HL-60 (cell line): ENCODE results near the gene OR10AD1.

Experiments used
- DNase-seq, 2 experiments: peaks; one replicate each; pipeline ENCODE4 v3.0.0-alpha.2; 2010 to 2020; ENCODE audit warnings: low read depth in 1 of 2, low spot score in 1 of 2
- H3K27ac ChIP-seq: fragments of 250-450 bp; sonication (Bioruptor Pico); replicated peaks from 2 replicates; pipeline ENCODE4 v1.5.1; 2020; ENCODE audit warnings: mild to moderate bottlenecking, moderate library complexity
- H3K27me3 ChIP-seq: fragments of 250-450 bp; sonication (Bioruptor Pico); 2 replicates; pipeline ENCODE4 v1.5.1; 2021; ENCODE audit warnings: mild to moderate bottlenecking, moderate library complexity; ENCODE audit not compliant: insufficient read depth, poor library complexity, severe bottlenecking
- H3K4me3 ChIP-seq: replicated peaks from 2 replicates; pipeline ENCODE4 v1.5.1; 2011; ENCODE audit warnings: mild to moderate bottlenecking, control low read depth, low read length; ENCODE audit not compliant: insufficient read depth
- GABPA ChIP-seq: IDR thresholded peaks from 2 replicates; pipeline ENCODE4 v1.6.1; 2012; ENCODE audit warnings: low read depth
- POLR2AphosphoS5 ChIP-seq: IDR thresholded peaks from 2 replicates; pipeline ENCODE4 v1.6.1; 2012; ENCODE audit warnings: low read depth
- SPI1 ChIP-seq: IDR thresholded peaks from 2 replicates; pipeline ENCODE4 v1.6.1; 2012; ENCODE audit warnings: low read depth, mild to moderate bottlenecking, borderline replicate concordance
- TF ChIP-seq, protein P1 (sequence below): IDR thresholded peaks from one replicate; pipeline ENCODE4 v1.5.1; 2011; ENCODE audit warnings: low read length, control low read depth, inconsistent platforms; ENCODE audit not compliant: insufficient read depth
- TF ChIP-seq, protein P2 (sequence below): IDR thresholded peaks from 2 replicates; pipeline ENCODE4 v1.6.1; 2012; ENCODE audit warnings: low read depth; ENCODE audit not compliant: insufficient replicate concordance

The OR10AD1 gene

DNA sequence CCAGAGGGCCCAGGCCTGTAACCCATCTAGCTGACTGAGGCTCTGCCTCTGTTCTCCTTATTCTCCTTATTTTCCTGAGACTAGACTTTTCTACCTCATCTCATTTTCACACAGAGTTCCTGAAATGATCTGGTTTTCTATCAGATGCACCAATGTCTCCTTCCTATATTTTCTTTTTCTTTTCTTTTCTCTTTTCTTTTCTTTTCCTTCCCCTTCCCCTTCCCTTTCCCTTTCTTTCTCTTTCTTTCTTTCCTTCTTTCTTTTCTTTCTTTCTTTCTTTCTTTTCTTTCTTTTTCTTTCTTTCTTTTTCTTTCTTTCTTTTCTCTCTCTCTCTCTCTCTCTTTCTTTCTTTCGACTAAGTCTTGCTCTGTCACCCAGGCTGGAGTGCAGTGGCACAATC is 22.7 kb downstream of the OR10AD1 start:
- no peak overlapping the region for H3K27ac ChIP-seq
- no peak for DNase-seq
- H3K27me3 ChIP-seq, result peaks cover 38% of the 10 kb centered on the region
- H3K4me3 ChIP-seq, result no peak overlapping the region
- TF ChIP-seq SPI1 (no peak), POLR2AphosphoS5 (no peak), GABPA (no peak)
- TF ChIP-seq, protein P1, sequence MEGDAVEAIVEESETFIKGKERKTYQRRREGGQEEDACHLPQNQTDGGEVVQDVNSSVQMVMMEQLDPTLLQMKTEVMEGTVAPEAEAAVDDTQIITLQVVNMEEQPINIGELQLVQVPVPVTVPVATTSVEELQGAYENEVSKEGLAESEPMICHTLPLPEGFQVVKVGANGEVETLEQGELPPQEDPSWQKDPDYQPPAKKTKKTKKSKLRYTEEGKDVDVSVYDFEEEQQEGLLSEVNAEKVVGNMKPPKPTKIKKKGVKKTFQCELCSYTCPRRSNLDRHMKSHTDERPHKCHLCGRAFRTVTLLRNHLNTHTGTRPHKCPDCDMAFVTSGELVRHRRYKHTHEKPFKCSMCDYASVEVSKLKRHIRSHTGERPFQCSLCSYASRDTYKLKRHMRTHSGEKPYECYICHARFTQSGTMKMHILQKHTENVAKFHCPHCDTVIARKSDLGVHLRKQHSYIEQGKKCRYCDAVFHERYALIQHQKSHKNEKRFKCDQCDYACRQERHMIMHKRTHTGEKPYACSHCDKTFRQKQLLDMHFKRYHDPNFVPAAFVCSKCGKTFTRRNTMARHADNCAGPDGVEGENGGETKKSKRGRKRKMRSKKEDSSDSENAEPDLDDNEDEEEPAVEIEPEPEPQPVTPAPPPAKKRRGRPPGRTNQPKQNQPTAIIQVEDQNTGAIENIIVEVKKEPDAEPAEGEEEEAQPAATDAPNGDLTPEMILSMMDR, result no peak
- TF ChIP-seq, protein P2, sequence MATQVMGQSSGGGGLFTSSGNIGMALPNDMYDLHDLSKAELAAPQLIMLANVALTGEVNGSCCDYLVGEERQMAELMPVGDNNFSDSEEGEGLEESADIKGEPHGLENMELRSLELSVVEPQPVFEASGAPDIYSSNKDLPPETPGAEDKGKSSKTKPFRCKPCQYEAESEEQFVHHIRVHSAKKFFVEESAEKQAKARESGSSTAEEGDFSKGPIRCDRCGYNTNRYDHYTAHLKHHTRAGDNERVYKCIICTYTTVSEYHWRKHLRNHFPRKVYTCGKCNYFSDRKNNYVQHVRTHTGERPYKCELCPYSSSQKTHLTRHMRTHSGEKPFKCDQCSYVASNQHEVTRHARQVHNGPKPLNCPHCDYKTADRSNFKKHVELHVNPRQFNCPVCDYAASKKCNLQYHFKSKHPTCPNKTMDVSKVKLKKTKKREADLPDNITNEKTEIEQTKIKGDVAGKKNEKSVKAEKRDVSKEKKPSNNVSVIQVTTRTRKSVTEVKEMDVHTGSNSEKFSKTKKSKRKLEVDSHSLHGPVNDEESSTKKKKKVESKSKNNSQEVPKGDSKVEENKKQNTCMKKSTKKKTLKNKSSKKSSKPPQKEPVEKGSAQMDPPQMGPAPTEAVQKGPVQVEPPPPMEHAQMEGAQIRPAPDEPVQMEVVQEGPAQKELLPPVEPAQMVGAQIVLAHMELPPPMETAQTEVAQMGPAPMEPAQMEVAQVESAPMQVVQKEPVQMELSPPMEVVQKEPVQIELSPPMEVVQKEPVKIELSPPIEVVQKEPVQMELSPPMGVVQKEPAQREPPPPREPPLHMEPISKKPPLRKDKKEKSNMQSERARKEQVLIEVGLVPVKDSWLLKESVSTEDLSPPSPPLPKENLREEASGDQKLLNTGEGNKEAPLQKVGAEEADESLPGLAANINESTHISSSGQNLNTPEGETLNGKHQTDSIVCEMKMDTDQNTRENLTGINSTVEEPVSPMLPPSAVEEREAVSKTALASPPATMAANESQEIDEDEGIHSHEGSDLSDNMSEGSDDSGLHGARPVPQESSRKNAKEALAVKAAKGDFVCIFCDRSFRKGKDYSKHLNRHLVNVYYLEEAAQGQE, result no peak

DNA sequence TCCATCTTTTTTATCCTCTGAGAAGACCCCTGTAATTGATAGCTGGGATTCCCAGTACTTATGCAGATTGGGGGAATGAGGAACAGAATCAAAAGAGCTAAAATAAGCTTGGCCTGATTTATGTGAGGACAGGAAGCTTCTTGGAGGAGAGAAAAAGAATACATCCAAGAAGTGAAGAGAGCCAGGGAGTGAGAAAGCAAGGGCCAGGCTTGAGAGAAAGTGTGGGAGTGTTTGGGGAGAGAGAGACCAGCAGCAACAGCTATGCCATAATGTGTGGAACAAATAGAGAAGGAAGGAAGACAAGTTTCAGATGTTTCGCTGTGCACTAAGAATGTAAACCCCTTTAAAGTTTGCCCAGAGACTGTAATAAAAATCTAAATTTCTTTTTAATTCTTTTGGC is 23.6 kb downstream of the OR10AD1 start:
- Histone ChIP-seq H3K4me3 (no peak overlapping the region), H3K27me3 (peaks cover 28% of the 10 kb centered on the region), H3K27ac (no peak overlapping the region)
- no peak for TF ChIP-seq POLR2AphosphoS5
- TF ChIP-seq, protein P1, result no peak
- TF ChIP-seq, protein P2, result no peak
- no peak for TF ChIP-seq GABPA
- no peak for TF ChIP-seq SPI1
- DNase-seq, result no peak

DNA sequence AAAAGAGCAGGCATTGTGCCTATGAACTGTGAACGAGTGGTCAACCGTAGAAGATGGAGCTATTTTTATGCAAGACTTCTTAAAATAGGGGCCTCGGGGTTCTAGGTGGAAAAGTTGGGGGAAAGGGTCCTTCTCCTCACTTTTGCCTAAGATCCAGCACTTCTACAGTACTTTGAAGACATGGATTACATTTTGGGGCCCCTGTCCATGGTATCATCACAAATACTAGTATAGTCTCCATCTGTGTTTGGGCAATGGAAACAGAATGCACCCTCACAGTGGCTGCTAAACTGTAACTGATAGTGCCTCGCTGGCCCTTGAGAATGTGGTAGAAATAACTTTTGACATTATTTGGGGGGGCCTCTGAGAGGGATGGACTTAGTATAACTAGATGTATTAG is 25.1 kb downstream of the OR10AD1 start:
- Histone ChIP-seq H3K27me3 (peaks cover 18% of the 10 kb centered on the region), H3K27ac (no peak overlapping the region), H3K4me3 (no peak overlapping the region)
- DNase-seq, result no peak
- TF ChIP-seq, protein P1, result no peak
- TF ChIP-seq, protein P2, result peak; percentile 79
